A673 (cell line): ENCODE data around the gene PGLYRP2. TPM values are rescaled to one million over a fixed set of nuclear protein-coding genes. Genes with fewer than 3 reads are reported as not detected.

Source experiments
- BruUV-seq: library from RNA; stranded (reverse); fragments of 400-500 nt; replicated peaks from 2 replicates; lab custom pipeline; 2021; lab: Mats Ljungman, UMichigan
- CTCF ChIA-PET: fragments of 300-600 bp; sonication (Branson Sonifier 250); formaldehyde crosslinking; loops from one replicate; lab custom pipeline; 2022; ENCODE audit warnings: antibody characterized with exemption; lab: Charles Lee
- POLR2A ChIA-PET: fragments of 300-600 bp; sonication (Branson Sonifier 250); formaldehyde crosslinking; loops from one replicate; lab custom pipeline; 2022; ENCODE audit warnings: antibody characterized with exemption; ENCODE audit not compliant: low non-redundant PET; lab: Charles Lee
- DNase-seq: peaks from one replicate; pipeline ENCODE4 v3.0.0-alpha.2; 2015; ENCODE audit warnings: low spot score
- H3K27ac ChIP-seq: fragments of 200-600 bp; sonication (generic); 2 replicates; pipeline ENCODE4 v1.5.1; 2016; ENCODE audit warnings: mixed run types, low read depth, mild to moderate bottlenecking, mixed read lengths, antibody characterized with exemption, low read length; ENCODE audit not compliant: poor library complexity, severe bottlenecking
- H3K27me3 ChIP-seq: fragments of 200-600 bp; sonication (generic); replicated peaks from 2 replicates; pipeline ENCODE4 v1.6.1; 2017; ENCODE audit warnings: mixed run types, low read depth, mild to moderate bottlenecking, mixed read lengths, antibody characterized with exemption, low read length; ENCODE audit not compliant: insufficient read depth, poor library complexity
- H3K36me3 ChIP-seq: fragments of 200-600 bp; sonication (generic); 2 replicates; pipeline ENCODE4 v1.6.1; 2016; ENCODE audit warnings: mixed run types, mild to moderate bottlenecking, mixed read lengths, antibody characterized with exemption, low read length; ENCODE audit not compliant: insufficient read depth, poor library complexity, severe bottlenecking
- H3K4me1 ChIP-seq: fragments of 200-600 bp; sonication (generic); 2 replicates; pipeline ENCODE4 v1.6.1; 2017; ENCODE audit warnings: mixed run types, mild to moderate bottlenecking, mixed read lengths, antibody characterized with exemption, low read length; ENCODE audit not compliant: insufficient read depth, poor library complexity, severe bottlenecking
- H3K4me3 ChIP-seq: fragments of 200-600 bp; sonication (generic); 2 replicates; pipeline ENCODE4 v1.5.1; 2016; ENCODE audit warnings: low read depth, mixed run types, mild to moderate bottlenecking, mixed read lengths, low read length; ENCODE audit not compliant: poor library complexity, severe bottlenecking
- H3K9me3 ChIP-seq: fragments of 200-600 bp; sonication (generic); 2 replicates; pipeline ENCODE4 v1.6.1; 2016; ENCODE audit warnings: mixed run types, low read depth, mild to moderate bottlenecking, mixed read lengths, antibody characterized with exemption, low read length; ENCODE audit not compliant: poor library complexity, severe bottlenecking
- EZH2 ChIP-seq: fragments of 200-600 bp; sonication (generic); IDR thresholded peaks from 2 replicates; pipeline ENCODE4 v1.6.1; 2017; ENCODE audit warnings: borderline replicate concordance, low read depth, mild to moderate bottlenecking, mixed read lengths, antibody characterized with exemption, low read length; ENCODE audit not compliant: poor library complexity, severe bottlenecking
- intact Hi-C: fragments of 100-400 bp; cut with micrococcal nuclease; formaldehyde crosslinking; loops from one replicate; pipeline ENCODE4 v1.10.0; 2022; ENCODE audit not compliant: unreplicated experiment
- total RNA-seq: library from RNA; stranded (reverse); gene quantifications from 2 replicates; pipeline ENCODE4 v1.2.3, GENCODE V29; 2021
- TF ChIP-seq, protein P1 (sequence below): fragments of 300-800, 200-600 bp; sonication (generic); conservative IDR thresholded peaks from 2 replicates; pipeline ENCODE4 v1.5.1; 2017; ENCODE audit warnings: low read depth, mild to moderate bottlenecking, antibody characterized with exemption, low read length, moderate library complexity, mixed read lengths

Gene PGLYRP2
- total RNA-seq, 1 experiment from 2014 or later = 3.5 TPM

DNA sequence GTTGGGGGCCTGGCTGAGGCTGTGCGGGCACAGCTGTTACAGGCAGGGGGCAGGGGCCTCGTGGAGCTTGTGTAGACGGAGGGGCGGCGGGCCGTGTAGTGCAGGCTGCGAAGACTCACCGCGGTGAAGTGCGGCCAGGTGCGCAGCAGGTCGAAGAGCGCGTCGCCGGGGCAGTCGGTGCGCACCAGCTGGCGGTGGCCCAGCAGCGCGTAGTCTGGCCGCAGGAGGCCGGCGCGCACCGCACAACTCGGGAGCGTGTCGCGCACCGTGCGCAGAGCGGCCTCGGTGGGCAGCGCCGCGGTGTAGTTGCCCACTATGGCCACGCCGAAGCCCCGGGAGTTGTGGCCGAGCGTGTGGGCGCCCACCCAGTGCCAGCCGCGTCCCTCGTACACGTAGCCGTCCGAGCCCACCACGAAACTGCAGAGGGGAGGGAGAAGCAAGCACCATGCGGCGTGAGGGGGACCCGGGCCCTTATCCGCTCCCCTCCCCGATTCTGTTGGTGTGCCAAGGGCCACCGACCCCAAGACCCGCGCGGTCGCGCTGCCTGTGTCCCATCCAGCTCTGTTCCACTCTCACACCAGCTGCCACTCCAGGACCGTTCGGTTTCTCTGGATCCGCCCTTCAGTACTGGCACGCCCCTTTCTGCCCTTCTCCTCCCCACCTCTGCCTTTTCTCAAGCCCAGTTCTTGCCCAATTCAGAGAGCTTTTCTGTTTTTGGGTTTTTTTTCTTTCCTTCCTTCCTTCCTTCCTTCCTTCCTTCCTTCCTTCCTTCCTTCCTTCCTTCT is 9.6 kb downstream of the PGLYRP2 start:
- peak overlapping the region; percentile 52 for H3K4me3 ChIP-seq
- H3K27me3 ChIP-seq = no peaks in the 10 kb centered on the region
- DNase-seq = peak; percentile 84
- peaks cover 14% of the 10 kb centered on the region for H3K4me1 ChIP-seq
- POLR2A ChIA-PET = no interaction called here
- peak overlapping the region; percentile 79 for H3K27ac ChIP-seq
- intact Hi-C loops = loop anchor here (1.0 kb wide), 1 partner anchor 32 kb away; no protein-coding TSS in a partner anchor
- BruUV-seq = no TSS peak
- no peak for TF ChIP-seq EZH2
- TF ChIP-seq, protein P1, sequence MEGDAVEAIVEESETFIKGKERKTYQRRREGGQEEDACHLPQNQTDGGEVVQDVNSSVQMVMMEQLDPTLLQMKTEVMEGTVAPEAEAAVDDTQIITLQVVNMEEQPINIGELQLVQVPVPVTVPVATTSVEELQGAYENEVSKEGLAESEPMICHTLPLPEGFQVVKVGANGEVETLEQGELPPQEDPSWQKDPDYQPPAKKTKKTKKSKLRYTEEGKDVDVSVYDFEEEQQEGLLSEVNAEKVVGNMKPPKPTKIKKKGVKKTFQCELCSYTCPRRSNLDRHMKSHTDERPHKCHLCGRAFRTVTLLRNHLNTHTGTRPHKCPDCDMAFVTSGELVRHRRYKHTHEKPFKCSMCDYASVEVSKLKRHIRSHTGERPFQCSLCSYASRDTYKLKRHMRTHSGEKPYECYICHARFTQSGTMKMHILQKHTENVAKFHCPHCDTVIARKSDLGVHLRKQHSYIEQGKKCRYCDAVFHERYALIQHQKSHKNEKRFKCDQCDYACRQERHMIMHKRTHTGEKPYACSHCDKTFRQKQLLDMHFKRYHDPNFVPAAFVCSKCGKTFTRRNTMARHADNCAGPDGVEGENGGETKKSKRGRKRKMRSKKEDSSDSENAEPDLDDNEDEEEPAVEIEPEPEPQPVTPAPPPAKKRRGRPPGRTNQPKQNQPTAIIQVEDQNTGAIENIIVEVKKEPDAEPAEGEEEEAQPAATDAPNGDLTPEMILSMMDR = no peak
- no peaks in the 10 kb centered on the region for H3K9me3 ChIP-seq
- no peaks in the 10 kb centered on the region for H3K36me3 ChIP-seq
- CTCF ChIA-PET = interaction anchor here (0.6 kb wide), 1 partner anchor 50 kb away, joined by 6 read pairs; no protein-coding TSS in a partner anchor

DNA sequence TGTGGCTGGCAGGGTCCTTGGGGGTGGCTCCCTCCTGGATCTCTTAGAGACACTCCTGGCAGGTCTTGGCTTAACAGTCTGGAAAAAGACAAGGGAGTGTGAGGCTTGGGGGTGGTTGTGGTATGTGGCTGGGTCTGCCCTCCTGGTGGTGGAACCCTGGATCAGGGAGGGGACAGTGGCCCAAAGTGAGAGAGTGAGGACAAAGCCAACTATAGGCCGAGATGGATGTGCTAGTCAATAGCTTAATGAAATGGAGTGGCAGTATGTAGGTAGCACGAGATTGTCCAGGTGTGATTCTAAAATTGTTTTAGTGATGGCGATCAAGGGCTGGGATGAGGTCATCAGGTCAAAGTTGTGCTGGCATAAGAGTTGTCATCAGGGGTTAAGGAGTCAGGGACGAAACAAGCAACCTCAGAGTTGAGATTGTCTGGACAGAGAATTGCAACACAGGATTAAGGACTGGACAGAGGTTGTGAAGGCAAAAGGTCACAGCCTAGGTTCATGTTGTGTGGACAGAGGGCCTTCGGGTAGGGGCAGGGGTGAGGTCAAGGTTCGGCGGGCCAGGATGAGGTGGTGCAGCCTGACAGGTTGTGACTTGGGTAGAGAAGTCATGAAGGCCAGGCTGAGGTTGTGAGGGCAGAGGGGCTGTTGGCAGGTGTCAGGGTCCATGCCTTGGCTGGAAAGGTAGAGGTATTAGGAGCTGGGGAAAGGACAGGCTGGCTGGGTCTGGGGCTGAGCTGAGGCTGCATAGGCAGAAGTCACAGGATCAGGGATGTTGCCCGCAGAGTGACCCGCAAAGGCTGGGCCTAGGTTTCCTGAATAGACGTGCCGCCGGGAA is 10.4 kb downstream of the PGLYRP2 start:
- Histone ChIP-seq H3K9me3 (no peaks in the 10 kb centered on the region), H3K27me3 (no peaks in the 10 kb centered on the region), H3K36me3 (no peaks in the 10 kb centered on the region), H3K4me1 (peaks cover 14% of the 10 kb centered on the region), H3K4me3 (peak overlapping the region; percentile 52), H3K27ac (peak overlapping the region; percentile 79)
- TSS peak; percentile 70 for BruUV-seq
- TF ChIP-seq, protein P1 = no peak
- no peak for TF ChIP-seq EZH2
- CTCF ChIA-PET = no interaction called here
- intact Hi-C loops = no loop called here
- POLR2A ChIA-PET = no interaction called here
- no peak for DNase-seq

DNA sequence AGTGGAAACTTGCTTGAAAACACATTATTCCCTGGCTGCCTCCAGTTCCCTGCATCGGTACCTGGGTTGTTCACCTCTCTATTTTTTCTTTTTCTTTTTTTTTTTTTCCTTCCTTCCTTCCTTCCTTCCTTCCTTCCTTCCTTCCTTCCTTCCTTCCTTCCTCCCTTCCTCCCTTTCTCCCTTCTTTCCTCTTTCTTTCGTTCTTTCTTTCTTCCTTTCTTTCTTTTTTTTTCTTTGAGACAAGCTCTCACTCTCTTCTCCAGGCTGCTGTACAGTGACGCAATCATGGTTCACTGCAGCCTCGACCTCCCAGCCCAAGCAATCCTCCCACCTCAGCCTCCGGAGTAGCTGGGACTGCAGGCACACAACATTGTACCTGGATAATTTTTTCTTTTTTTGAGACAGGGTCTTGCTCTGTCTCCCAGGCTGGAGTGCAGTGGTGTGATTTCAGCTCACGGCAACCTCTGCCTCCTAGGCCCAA is 11.5 kb downstream of the PGLYRP2 start:
- no peak for TF ChIP-seq EZH2
- TF ChIP-seq, protein P1 = no peak
- no peaks in the 10 kb centered on the region for H3K36me3 ChIP-seq
- DNase-seq = no peak
- H3K4me1 ChIP-seq = peaks cover 14% of the 10 kb centered on the region
- no TSS peak for BruUV-seq
- peak overlapping the region; percentile 79 for H3K27ac ChIP-seq
- CTCF ChIA-PET = interaction anchor here (0.6 kb wide), 2 partner anchors 246 to 1347 kb away, joined by 3 to 8 read pairs; no protein-coding TSS in a partner anchor
- no peak overlapping the region for H3K4me3 ChIP-seq
- POLR2A ChIA-PET = no interaction called here
- no peaks in the 10 kb centered on the region for H3K9me3 ChIP-seq
- no peaks in the 10 kb centered on the region for H3K27me3 ChIP-seq
- intact Hi-C loops = no loop called here
